H9 (cell line): ENCODE data around the gene CTRL. TPM values are rescaled to one million over a fixed set of nuclear protein-coding genes. Genes with fewer than 3 reads are reported as not detected.

ENCODE experiments used
- DNase-seq: peaks from one replicate; pipeline ENCODE4 v3.0.0-alpha.2; 2017
- H2AFZ ChIP-seq: one replicate; pipeline ENCODE4 v1.6.1; 2013; ENCODE audit warnings: mild to moderate bottlenecking, low read length, control low read depth, moderate library complexity
- H2AK5ac ChIP-seq: 2 replicates; pipeline ENCODE4 v1.6.1; 2013; ENCODE audit warnings: low read length, control low read depth, mixed read lengths; ENCODE audit not compliant: insufficient read length
- H2BK120ac ChIP-seq: one replicate; pipeline ENCODE4 v1.6.1; 2013; ENCODE audit warnings: low read depth, mild to moderate bottlenecking, low read length, control low read depth, inconsistent platforms; ENCODE audit not compliant: poor library complexity, severe bottlenecking
- H2BK12ac ChIP-seq: 2 replicates; pipeline ENCODE4 v1.6.1; 2013; ENCODE audit warnings: low read length, control low read depth, mixed read lengths, low read depth; ENCODE audit not compliant: insufficient read length
- H2BK15ac ChIP-seq: 2 replicates; pipeline ENCODE4 v1.6.1; 2013; ENCODE audit warnings: low read depth, low read length, control low read depth
- H2BK20ac ChIP-seq: one replicate; pipeline ENCODE4 v1.6.1; 2013; ENCODE audit warnings: low read depth, mild to moderate bottlenecking, low read length, control low read depth, inconsistent platforms; ENCODE audit not compliant: poor library complexity, severe bottlenecking
- H2BK5ac ChIP-seq: 2 replicates; pipeline ENCODE4 v1.6.1; 2013; ENCODE audit warnings: low read length, control low read depth, mixed read lengths; ENCODE audit not compliant: insufficient read length
- H3K14ac ChIP-seq: 2 replicates; pipeline ENCODE4 v1.6.1; 2013; ENCODE audit warnings: low read length, control low read depth; ENCODE audit not compliant: insufficient read depth
- H3K18ac ChIP-seq: 2 replicates; pipeline ENCODE4 v1.6.1; 2013; ENCODE audit warnings: low read depth, mild to moderate bottlenecking, mixed read lengths, low read length, control low read depth; ENCODE audit not compliant: insufficient read length
- H3K23ac ChIP-seq: 2 replicates; pipeline ENCODE4 v1.6.1; 2013; ENCODE audit warnings: low read length, control low read depth, mixed read lengths, low read depth; ENCODE audit not compliant: insufficient read length
- H3K23me2 ChIP-seq: 2 replicates; pipeline ENCODE4 v1.6.1; 2013; ENCODE audit warnings: low read depth, mild to moderate bottlenecking, mixed read lengths, low read length, control low read depth; ENCODE audit not compliant: insufficient read length, poor library complexity, severe bottlenecking
- H3K27ac ChIP-seq: 2 replicates; pipeline ENCODE4 v1.5.1; 2013; ENCODE audit warnings: low read length, control low read depth, mixed read lengths, low read depth; ENCODE audit not compliant: insufficient read length
- H3K27me3 ChIP-seq: 2 replicates; pipeline ENCODE4 v1.6.1; 2013; ENCODE audit warnings: low read length, control low read depth, inconsistent platforms; ENCODE audit not compliant: insufficient read depth
- H3K4ac ChIP-seq: 2 replicates; pipeline ENCODE4 v1.6.1; 2013; ENCODE audit warnings: low read depth, mild to moderate bottlenecking, control low read depth, inconsistent platforms, low read length, moderate library complexity
- H3K4me1 ChIP-seq: 2 replicates; pipeline ENCODE4 v1.6.1; 2013; ENCODE audit warnings: low read length, control low read depth, inconsistent platforms; ENCODE audit not compliant: insufficient read depth
- H3K4me2 ChIP-seq: 2 replicates; pipeline ENCODE4 v1.6.1; 2013; ENCODE audit warnings: low read length, control low read depth, mixed read lengths; ENCODE audit not compliant: insufficient read length, insufficient read depth
- H3K56ac ChIP-seq: 2 replicates; pipeline ENCODE4 v1.6.1; 2013; ENCODE audit warnings: low read depth, mild to moderate bottlenecking, mixed read lengths, low read length, control low read depth; ENCODE audit not compliant: insufficient read length
- H3K79me1 ChIP-seq: 2 replicates; pipeline ENCODE4 v1.6.1; 2013; ENCODE audit warnings: low read depth, mild to moderate bottlenecking, moderate library complexity, low read length, control low read depth, inconsistent platforms; ENCODE audit not compliant: insufficient read depth, poor library complexity, severe bottlenecking
- H3K79me2 ChIP-seq: 2 replicates; pipeline ENCODE4 v1.6.1; 2013; ENCODE audit warnings: low read length, control low read depth, inconsistent platforms; ENCODE audit not compliant: insufficient read depth
- H3K9ac ChIP-seq: 2 replicates; pipeline ENCODE4 v1.6.1; 2013; ENCODE audit warnings: low read length, control low read depth, mixed read lengths; ENCODE audit not compliant: insufficient read length; ENCODE audit errors: extremely low read depth
- H3K9me3 ChIP-seq: one replicate; pipeline ENCODE4 v1.6.1; 2013; ENCODE audit warnings: low read depth, low read length, inconsistent platforms; ENCODE audit not compliant: control insufficient read depth
- H3T11ph ChIP-seq: one replicate; pipeline ENCODE4 v1.6.1; 2013; ENCODE audit warnings: mild to moderate bottlenecking, low read length, control low read depth, inconsistent platforms
- H4K20me1 ChIP-seq: one replicate; pipeline ENCODE4 v1.6.1; 2013; ENCODE audit not compliant: control insufficient read depth, insufficient read length, insufficient read depth
- H4K5ac ChIP-seq: 2 replicates; pipeline ENCODE4 v1.6.1; 2013; ENCODE audit warnings: low read depth, mild to moderate bottlenecking, mixed read lengths, low read length, control low read depth; ENCODE audit not compliant: insufficient read length
- H4K8ac ChIP-seq: replicated peaks from 2 replicates; pipeline ENCODE4 v1.6.1; 2013; ENCODE audit warnings: low read length, control low read depth, mixed read lengths, low read depth; ENCODE audit not compliant: insufficient read length
- H4K91ac ChIP-seq: 2 replicates; pipeline ENCODE4 v1.6.1; 2013; ENCODE audit warnings: low read depth, mild to moderate bottlenecking, moderate library complexity, mixed read lengths, low read length, control low read depth; ENCODE audit not compliant: insufficient read length
- H3K27ac Mint-ChIP-seq, 3 experiments: 2 replicates in 2 of 3; 3 replicates in 1 of 3; pipeline ENCODE4 v1.8.0; 2020 to 2021; ENCODE audit warnings: mixed read lengths in 3 of 3, mild to moderate bottlenecking in 1 of 3, moderate library complexity in 1 of 3
- H3K27me3 Mint-ChIP-seq: 2 replicates; pipeline ENCODE4 v1.8.0; 2021; ENCODE audit warnings: low read depth, mild to moderate bottlenecking, moderate library complexity, mixed read lengths
- H3K36me3 Mint-ChIP-seq, 3 experiments: 2 replicates in 2 of 3; 3 replicates in 1 of 3; pipeline ENCODE4 v1.8.0; 2020 to 2021; ENCODE audit warnings: low read depth in 3 of 3, mixed read lengths in 3 of 3; ENCODE audit not compliant: insufficient read depth in 1 of 3
- H3K4me1 Mint-ChIP-seq, 2 experiments: 2 replicates each; pipeline ENCODE4 v1.8.0; 2020; ENCODE audit warnings: mixed read lengths in 2 of 2
- H3K4me3 Mint-ChIP-seq, 2 experiments: 2 replicates in 1 of 2; 3 replicates in 1 of 2; pipeline ENCODE4 v1.8.0; 2020 to 2021; ENCODE audit warnings: mild to moderate bottlenecking in 2 of 2, mixed read lengths in 2 of 2, moderate library complexity in 1 of 2
- H3K9me3 Mint-ChIP-seq, 2 experiments: 2 replicates in 1 of 2; 3 replicates in 1 of 2; pipeline ENCODE4 v1.8.0; 2020; ENCODE audit warnings: mild to moderate bottlenecking in 2 of 2, mixed read lengths in 2 of 2, moderate library complexity in 1 of 2
- WGBS: extraction: QIAGEN DNeasy Blood & Tissue Kit; methylation state at CpG from one replicate; pipeline ENCODE4 v1.1.7; 2013; ENCODE audit warnings: missing lambda C conversion rate, low lambda C conversion rate, mixed read lengths; ENCODE audit not compliant: insufficient read length; ENCODE audit errors: extremely low coverage; 5-methylcytosine and 5-hydroxymethylcytosine counted together
- total RNA-seq: library from RNA; stranded (reverse); gene quantifications from 2 replicates; pipeline ENCODE4 v1.2.1, GENCODE V29; 2021
- TF ChIP-seq, protein P1 (sequence below): fragments of 200-600 bp; sonication (generic); conservative IDR thresholded peaks from 3 replicates; pipeline ENCODE4 v1.8.0; 2021; ENCODE audit warnings: antibody characterized with exemption, mild to moderate bottlenecking

CTRL gene
- total RNA-seq, 1 experiment from 2014 or later, result 2.7 TPM

DNA sequence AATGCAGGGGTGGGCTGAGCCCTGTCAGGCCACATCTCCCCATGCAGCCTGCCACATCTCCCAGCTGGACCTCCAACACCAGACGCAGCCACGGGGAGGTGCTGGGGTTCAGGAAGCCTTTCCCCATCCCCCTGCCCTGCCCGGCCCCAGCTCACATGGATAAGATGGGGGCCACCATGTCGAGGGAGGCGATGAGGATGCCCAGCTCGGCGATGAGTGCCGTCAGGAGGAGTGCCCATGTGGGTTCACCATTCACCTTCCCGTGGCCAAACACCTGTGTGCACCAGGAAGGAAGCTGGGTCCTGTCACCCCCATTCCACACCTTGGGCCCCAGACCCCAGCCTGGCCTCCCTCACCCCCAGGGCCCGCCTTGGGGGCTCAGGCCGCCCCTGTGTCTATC lies 18.0 kb upstream of the CTRL start:
- Histone ChIP-seq H2BK20ac (no peak overlapping the region), H3K14ac (no peak overlapping the region), H2AK5ac (no peak overlapping the region), H4K8ac (no peak overlapping the region), H2BK5ac (no peak overlapping the region), H3K9me3 (no peaks in the 10 kb centered on the region), H4K91ac (no peak overlapping the region), H4K20me1 (no peaks in the 10 kb centered on the region), H3K4me2 (no peak overlapping the region), H3K4ac (no peak overlapping the region), H2BK12ac (no peak overlapping the region), H4K5ac (no peak overlapping the region), H3K9ac (no peak overlapping the region), H3T11ph (no peak overlapping the region), H2AFZ (no peak overlapping the region), H3K23me2 (no peaks in the 10 kb centered on the region), H3K4me1 (no peaks in the 10 kb centered on the region), H2BK15ac (no peak overlapping the region), H3K27me3 (no peaks in the 10 kb centered on the region), H3K79me1 (no peaks in the 10 kb centered on the region), H3K56ac (no peak overlapping the region), H3K79me2 (no peaks in the 10 kb centered on the region), H3K23ac (no peak overlapping the region), H2BK120ac (no peak overlapping the region), H3K18ac (no peak overlapping the region), H3K27ac (no peak overlapping the region)
- no CpG with 5 or more reads among the region's 11 CpGs for WGBS
- Mint-ChIP-seq H3K4me1 (no peaks in the 10 kb centered on the region), H3K4me3 (no peak overlapping the region), H3K27ac (no peak overlapping the region), H3K27me3 (no peaks in the 10 kb centered on the region), H3K36me3 (peaks cover 20 to 76% (median 57%) of the 10 kb centered on the region in 3 experiments; a peak in 6 of 7 replicates), H3K9me3 (no peaks in the 10 kb centered on the region)
- no peak for DNase-seq
- TF ChIP-seq, protein P1, sequence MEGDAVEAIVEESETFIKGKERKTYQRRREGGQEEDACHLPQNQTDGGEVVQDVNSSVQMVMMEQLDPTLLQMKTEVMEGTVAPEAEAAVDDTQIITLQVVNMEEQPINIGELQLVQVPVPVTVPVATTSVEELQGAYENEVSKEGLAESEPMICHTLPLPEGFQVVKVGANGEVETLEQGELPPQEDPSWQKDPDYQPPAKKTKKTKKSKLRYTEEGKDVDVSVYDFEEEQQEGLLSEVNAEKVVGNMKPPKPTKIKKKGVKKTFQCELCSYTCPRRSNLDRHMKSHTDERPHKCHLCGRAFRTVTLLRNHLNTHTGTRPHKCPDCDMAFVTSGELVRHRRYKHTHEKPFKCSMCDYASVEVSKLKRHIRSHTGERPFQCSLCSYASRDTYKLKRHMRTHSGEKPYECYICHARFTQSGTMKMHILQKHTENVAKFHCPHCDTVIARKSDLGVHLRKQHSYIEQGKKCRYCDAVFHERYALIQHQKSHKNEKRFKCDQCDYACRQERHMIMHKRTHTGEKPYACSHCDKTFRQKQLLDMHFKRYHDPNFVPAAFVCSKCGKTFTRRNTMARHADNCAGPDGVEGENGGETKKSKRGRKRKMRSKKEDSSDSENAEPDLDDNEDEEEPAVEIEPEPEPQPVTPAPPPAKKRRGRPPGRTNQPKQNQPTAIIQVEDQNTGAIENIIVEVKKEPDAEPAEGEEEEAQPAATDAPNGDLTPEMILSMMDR, result no peak
